Skeletal muscle satellite cell (primary cell): ENCODE results near the gene CBFA2T3.

Experiments used
- H3K27me3 ChIP-seq: 2 replicates; pipeline ENCODE4 v1.7.0; 2013; ENCODE audit warnings: low read length; ENCODE audit not compliant: control insufficient read depth, insufficient read depth
- H3K36me3 ChIP-seq: 2 replicates; pipeline ENCODE4 v1.7.0; 2013; ENCODE audit warnings: mild to moderate bottlenecking, control low read depth, low read length; ENCODE audit not compliant: insufficient read depth
- H3K4me1 ChIP-seq: 2 replicates; pipeline ENCODE4 v1.7.0; 2013; ENCODE audit warnings: low read length; ENCODE audit not compliant: control insufficient read depth, insufficient read depth
- H3K4me2 ChIP-seq: 2 replicates; pipeline ENCODE4 v1.7.0; 2013; ENCODE audit warnings: mild to moderate bottlenecking, low read length
- H3K4me3 ChIP-seq: 2 replicates; pipeline ENCODE4 v1.7.0; 2013; ENCODE audit warnings: low read length
- H3K9ac ChIP-seq: 2 replicates; pipeline ENCODE4 v1.7.0; 2013; ENCODE audit warnings: mild to moderate bottlenecking, low read depth, low read length, moderate library complexity
- H3K9me3 ChIP-seq: replicated peaks from 2 replicates; pipeline ENCODE4 v1.7.0; 2013; ENCODE audit warnings: mild to moderate bottlenecking, control low read depth, low read length

CBFA2T3 gene

DNA sequence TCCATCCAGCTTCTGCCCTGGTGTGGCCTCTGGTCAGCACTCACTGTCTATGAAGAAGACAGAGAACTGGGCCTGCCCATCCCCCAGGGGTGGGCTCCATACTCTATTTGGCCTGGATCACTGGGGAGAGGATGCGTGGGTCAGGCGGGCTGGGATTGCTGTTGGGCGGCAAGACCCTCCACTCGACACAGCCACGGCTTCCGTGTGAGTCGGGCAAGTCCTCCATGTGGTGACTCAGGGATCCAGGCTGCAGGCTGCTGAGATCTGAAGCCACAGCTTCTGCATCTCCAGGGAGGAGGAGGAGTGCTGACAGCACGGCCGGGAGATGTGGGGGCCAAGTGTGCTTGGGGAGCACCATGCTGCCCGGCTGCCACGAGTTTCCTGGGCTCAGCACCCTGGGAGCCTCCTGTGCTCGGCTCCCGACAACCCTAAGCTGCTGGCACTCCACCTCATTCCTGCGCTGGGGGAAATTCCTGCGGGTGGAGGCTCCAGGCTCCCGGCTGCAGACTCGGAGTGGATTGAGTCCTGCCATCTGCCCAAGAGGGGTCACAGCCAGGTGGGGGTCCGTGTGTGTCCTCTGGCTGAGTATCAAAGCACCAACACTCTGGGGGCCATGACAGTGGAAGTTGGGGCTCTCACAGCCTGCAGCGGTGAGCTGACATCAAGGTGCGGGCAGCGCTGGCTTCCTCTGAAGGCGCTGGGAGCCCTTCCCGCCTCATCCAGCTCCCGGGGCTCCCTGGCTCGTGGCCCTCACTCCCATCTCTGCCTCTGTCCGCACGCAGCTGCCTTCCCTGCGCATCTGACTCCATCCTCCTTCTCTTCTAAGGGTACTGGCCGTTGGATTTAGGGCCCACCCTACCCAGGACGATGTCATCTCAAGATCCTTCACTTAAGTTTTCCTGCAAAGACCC, 24.4 kb upstream of the CBFA2T3 start:
- Histone ChIP-seq H3K4me1 (no peaks in the 10 kb centered on the region), H3K27me3 (peaks cover 31% of the 10 kb centered on the region), H3K4me3 (no peak overlapping the region), H3K4me2 (no peak overlapping the region), H3K9me3 (peaks cover 8% of the 10 kb centered on the region), H3K9ac (no peak overlapping the region), H3K36me3 (no peaks in the 10 kb centered on the region)

DNA sequence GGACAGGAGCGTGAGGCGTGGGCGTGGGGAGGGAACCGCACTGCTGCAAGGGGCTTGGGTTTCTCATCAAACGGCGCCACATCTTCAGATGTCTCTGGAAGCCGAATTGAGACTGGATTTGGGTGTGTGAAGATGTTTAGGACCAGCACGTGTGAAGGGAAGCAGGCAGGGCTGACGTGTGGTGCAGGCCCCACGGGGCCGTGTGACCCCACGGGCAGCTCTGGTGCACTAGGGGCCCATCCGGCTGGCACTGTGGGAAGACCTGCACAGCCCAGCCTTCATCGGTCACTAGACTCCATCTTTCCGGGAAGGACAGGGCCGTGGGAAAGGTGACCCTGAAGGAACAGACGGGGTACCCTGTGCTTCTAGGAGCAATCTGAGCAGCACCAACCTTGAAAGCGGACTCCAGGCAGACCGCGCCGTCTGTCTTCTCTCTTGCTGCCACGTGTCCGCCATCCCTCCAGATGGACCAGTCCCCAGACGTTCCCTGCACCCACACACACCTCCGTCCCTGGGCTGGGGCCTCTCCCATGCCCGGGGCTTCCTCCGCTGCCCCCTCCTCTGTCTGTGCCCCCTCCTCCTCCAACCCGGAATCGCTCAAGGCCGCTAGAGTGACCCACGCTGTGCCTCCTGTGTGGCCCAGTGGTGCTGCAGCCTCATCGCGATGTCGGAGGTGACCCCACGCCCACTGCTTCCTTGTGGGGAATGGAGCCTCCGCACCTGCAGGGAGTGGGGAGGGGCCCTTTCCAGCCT, 23.4 kb upstream of the CBFA2T3 start:
- Histone ChIP-seq H3K4me2 (no peak overlapping the region), H3K9me3 (peaks cover 8% of the 10 kb centered on the region), H3K27me3 (peaks cover 37% of the 10 kb centered on the region), H3K4me1 (no peaks in the 10 kb centered on the region), H3K9ac (no peak overlapping the region), H3K4me3 (no peak overlapping the region), H3K36me3 (no peaks in the 10 kb centered on the region)

DNA sequence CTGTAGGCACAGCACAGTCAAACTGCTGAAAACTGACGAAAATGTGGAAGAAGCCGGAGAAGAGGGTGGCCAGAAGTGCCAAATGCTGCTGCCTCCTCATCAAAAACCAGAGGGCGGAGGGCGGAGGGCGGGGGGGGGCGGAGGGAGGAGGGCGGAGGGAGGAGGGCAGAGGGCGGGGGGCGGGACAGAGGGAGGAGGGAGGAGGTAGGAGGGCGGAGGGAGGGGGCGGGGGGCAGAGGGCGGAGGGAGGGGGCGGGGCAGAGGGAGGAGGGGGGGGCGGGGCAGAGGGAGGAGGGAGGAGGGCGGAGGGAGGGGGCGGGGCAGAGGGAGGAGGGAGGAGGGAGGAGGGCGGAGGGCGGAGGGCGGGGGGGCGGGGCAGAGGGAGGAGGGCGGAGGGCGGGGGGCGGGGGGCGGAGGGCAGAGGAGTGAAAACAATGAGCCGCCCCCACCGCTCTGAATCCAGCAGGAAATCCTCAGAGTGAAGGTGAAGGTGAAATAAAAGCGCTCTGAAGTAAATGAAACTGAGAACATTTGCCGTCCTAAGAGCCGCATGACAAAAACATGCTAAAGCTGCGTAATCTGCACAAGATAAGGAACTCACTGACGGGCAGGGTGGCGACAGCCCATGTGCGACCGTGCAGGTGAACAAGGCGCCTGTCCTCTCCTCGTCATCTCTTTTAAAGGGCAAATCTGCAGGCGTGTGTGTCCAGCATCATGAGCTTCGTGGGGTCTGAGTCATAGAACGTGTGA, 22.6 kb upstream of the CBFA2T3 start:
- Histone ChIP-seq H3K4me1 (no peaks in the 10 kb centered on the region), H3K9ac (no peak overlapping the region), H3K27me3 (peaks cover 36% of the 10 kb centered on the region), H3K36me3 (no peaks in the 10 kb centered on the region), H3K4me2 (no peak overlapping the region), H3K4me3 (no peak overlapping the region), H3K9me3 (peaks cover 8% of the 10 kb centered on the region)

DNA sequence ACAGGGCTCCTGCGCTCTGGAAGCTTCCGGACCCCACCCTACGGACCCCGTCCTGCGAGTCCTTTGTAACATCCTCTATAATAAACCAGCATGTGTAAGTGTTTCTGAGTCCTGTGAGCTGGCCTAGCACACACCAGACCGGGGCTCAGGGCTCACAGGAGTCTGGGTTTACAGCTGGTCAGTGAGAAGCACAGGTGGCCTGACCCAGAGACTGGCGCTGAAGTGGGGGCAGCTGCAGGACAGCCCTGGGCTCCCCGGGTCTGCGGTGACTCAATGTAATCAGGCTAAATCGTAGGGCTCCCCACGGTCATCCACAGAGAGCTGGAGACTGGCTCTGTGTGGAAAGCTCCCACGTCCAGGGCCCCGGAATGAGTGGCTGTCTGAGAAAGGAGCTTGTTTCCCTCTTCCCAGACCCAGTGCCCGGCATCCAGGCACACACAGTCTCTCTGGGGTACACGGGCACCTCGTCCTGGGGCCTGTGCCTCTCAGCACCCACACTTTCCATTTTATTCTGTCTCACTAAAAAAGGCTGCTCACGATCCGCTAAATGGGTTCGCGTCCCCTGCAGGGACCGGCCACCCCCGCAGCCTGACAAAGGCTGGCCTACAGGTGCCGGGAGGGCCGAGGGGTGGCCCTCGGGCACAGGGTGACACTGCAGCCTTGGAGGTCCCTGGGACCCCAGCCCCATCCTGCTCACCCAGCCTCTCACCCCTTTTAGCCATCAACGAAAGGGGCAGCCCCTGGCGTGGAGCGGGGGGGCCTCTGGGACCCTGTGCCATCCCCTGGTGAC, 18.9 kb upstream of the CBFA2T3 start:
- H3K9me3 ChIP-seq, result peaks cover 8% of the 10 kb centered on the region

DNA sequence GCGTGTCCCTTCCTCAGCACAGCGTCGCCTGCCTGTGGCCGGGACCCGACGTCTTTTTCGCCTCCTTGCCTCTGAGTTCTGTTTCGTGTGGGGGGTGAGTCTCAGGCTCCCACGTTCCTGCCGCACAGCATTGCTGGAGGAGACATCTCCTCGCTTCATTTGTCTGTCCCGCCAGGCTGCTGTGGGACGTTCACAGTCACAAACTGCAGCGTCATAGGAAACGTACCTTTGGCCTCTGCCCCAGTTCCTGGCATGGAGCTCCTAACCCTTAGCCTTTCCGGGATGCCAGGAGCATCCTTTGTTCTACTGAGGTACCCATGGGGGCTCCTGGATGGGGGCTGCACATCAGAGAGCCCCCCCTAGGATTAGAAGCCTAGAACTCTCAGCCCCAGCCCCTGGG, 18.2 kb upstream of the CBFA2T3 start:
- Histone ChIP-seq H3K9ac (no peak overlapping the region), H3K36me3 (no peaks in the 10 kb centered on the region), H3K9me3 (peaks cover 8% of the 10 kb centered on the region), H3K4me1 (no peaks in the 10 kb centered on the region), H3K4me3 (no peak overlapping the region), H3K4me2 (no peak overlapping the region), H3K27me3 (peaks cover 49% of the 10 kb centered on the region)

More for the DNA sequence above, 18.9 kb upstream of the CBFA2T3 start:
- no peaks in the 10 kb centered on the region for H3K4me1 ChIP-seq
- H3K27me3 ChIP-seq, result peaks cover 44% of the 10 kb centered on the region
- no peak overlapping the region for H3K9ac ChIP-seq
- no peak overlapping the region for H3K4me2 ChIP-seq
- H3K4me3 ChIP-seq, result no peak overlapping the region
- no peaks in the 10 kb centered on the region for H3K36me3 ChIP-seq

DNA sequence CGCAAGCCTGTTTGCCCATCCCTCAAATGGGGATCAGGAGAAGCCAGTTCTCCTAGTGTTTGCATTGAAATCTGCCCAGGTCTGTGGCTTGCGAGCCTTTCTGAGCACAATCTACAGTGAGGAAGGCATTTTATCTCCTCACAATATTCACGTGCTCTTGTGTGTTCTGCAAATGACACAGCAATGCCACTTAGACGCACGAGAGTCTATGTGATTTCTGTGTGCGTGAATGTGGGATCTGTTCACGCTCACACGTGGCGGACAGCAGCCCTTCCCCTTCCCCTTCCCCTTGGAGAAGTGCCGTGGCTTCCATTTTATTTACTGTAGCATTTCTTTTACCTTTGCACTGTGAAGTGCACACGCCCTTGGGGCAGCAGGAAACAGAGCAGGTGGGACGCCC, 17.7 kb upstream of the CBFA2T3 start:
- H3K4me3 ChIP-seq, result no peak overlapping the region
- H3K9me3 ChIP-seq, result peaks cover 8% of the 10 kb centered on the region
- no peaks in the 10 kb centered on the region for H3K36me3 ChIP-seq
- H3K27me3 ChIP-seq, result peaks cover 54% of the 10 kb centered on the region
- H3K9ac ChIP-seq, result no peak overlapping the region
- no peaks in the 10 kb centered on the region for H3K4me1 ChIP-seq
- no peak overlapping the region for H3K4me2 ChIP-seq

DNA sequence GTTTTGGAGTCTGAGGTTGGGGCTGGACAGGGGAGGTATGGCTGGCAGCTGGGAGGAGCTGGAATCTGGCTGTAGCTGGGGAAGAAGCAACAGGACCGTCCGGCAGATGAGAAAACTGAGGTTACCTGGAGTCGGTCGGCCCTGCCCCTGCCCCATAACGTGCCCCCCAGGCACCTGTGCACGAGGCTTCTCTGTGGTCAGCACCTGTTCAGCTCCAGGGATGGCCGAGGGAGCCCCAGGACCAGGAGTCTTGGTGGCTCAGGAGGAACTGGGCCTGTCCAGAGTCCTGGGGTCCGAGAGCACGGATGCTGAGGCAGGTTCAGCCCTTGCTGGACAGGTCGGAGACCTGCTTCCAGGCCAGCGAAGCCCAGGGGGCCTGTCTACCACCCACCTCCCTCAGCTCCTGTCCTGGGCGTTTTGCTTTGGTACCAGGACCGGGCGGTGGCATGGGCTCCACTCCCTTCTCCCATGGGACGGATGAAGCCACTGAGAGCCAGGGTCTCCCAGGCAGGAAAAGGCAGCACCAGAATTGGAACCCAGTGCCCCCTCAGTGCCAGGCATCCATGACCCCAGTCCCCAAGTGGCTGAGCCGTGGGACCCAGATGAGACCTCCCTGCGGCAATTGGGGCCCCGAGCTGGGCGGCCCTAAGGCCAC, 17.1 kb upstream of the CBFA2T3 start:
- H3K27me3 ChIP-seq, result peaks cover 60% of the 10 kb centered on the region
- no peak overlapping the region for H3K4me2 ChIP-seq
- no peaks in the 10 kb centered on the region for H3K4me1 ChIP-seq
- no peaks in the 10 kb centered on the region for H3K36me3 ChIP-seq
- peaks cover 8% of the 10 kb centered on the region for H3K9me3 ChIP-seq
- H3K9ac ChIP-seq, result no peak overlapping the region
- no peak overlapping the region for H3K4me3 ChIP-seq

DNA sequence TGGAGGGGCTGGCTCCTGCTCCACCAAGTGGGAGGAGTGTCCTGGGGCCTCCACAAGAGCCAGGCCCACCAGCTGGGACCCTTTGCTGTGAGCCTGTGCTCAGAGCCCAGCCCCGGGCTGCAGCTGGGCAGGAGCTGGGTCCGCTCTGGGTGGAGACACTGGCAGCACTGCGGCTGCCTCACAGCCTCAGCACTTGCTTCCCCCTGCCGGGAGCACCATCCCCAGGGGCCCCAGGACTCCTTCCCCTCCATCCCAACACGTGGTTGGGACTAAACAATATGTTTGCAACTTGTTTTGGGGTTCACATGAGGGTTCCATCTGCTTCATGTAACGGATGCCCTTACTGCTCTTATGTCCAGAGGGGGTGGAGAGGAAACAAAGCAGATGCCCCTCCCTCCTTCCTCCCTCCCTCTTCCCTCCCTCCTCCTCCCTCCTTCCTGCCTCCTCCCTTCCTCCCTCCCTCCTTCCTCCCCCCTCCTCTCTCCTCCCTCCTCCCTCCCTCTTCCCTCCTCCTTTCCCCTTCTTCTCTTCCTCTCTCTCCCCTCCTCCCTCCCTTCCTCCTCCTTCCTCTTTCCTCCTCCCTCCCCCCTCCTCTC, 16.3 kb upstream of the CBFA2T3 start:
- Histone ChIP-seq H3K9ac (no peak overlapping the region), H3K4me3 (no peak overlapping the region), H3K4me2 (no peak overlapping the region), H3K9me3 (peaks cover 8% of the 10 kb centered on the region), H3K36me3 (no peaks in the 10 kb centered on the region), H3K27me3 (peaks cover 64% of the 10 kb centered on the region), H3K4me1 (no peaks in the 10 kb centered on the region)

DNA sequence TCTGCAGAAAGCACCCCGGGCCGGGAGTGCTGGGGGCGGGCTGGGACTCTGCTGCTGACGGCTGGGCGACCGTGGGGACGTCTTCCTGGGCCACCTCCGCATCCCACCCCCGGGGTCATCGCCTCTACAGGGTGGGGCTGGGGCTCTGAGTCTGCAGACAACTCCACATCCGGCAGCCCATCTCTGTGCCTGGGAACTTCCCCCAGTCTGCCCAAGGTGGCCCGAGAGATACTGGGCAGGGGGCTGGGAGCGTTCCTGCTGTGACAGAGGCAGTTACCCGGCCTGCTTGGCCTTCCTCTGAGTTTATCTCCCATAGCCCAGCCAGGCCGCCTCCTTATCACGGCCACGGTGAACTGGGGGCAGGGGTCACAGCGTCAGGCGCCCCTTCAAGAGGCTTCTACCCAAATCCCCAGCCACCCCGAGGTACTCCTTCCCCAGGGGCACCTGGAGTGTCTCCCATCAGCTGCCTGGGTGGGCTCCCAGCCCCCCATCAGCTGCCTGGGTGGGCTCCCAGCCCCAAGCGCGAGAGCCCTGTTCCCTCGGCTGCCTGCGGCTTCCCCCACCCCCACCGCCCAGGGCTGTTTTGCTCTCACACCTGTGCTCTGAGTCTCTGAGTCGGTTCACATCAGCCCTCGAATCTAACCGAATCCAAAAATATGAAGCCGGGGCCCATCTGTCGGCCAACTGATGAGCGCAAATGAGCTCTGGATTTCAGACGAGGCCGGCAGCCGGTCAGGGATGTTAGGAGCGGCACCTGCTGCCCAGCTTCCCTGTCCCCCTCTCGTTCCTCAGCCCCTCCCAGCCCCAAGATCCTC, 15.6 kb upstream of the CBFA2T3 start:
- no peaks in the 10 kb centered on the region for H3K36me3 ChIP-seq
- H3K9ac ChIP-seq, result no peak overlapping the region
- H3K27me3 ChIP-seq, result peaks cover 66% of the 10 kb centered on the region

More for the DNA sequence above, 15.6 kb upstream of the CBFA2T3 start:
- H3K4me3 ChIP-seq, result no peak overlapping the region
- H3K4me1 ChIP-seq, result no peaks in the 10 kb centered on the region
- peaks cover 5% of the 10 kb centered on the region for H3K9me3 ChIP-seq
- no peak overlapping the region for H3K4me2 ChIP-seq
